ENCODE results near the gene FAM222A.

The FAM222A gene

GRCh38 chr12:109735051-109735521, 21.5 kb downstream of the FAM222A start:
- no peak for TF ChIP-seq CTCF (IDR thresholded peaks at IDR 0.05; ENCODE audit: low read depth, low read length, missing control alignments)
- H3K4me3 ChIP-seq (ENCODE audit: low read depth, low read length), result no peak overlapping the region
- no peak for DNase-seq (ENCODE audit: low read depth)

- no peak for DNase-seq (ENCODE audit: low read depth)
- no peak for TF ChIP-seq CTCF (IDR thresholded peaks at IDR 0.05; ENCODE audit: low read depth, low read length, missing control alignments)
- H3K4me3 ChIP-seq (ENCODE audit: low read depth, low read length), result no peak overlapping the region
Observed at GRCh38 chr12:109735825-109736551, 22.4 kb downstream of the FAM222A start.

- DNase-seq (ENCODE audit: low read depth), result no peak
- no peak for TF ChIP-seq CTCF (IDR thresholded peaks at IDR 0.05; ENCODE audit: low read depth, low read length, missing control alignments)
- H3K4me3 ChIP-seq (ENCODE audit: low read depth, low read length), result no peak overlapping the region
Observed at GRCh38 chr12:109736552-109737108, 23.0 kb downstream of the FAM222A start.

- DNase-seq (ENCODE audit: low read depth), result no peak
- H3K4me3 ChIP-seq (ENCODE audit: low read depth, low read length), result no peak overlapping the region
- TF ChIP-seq CTCF (IDR thresholded peaks at IDR 0.05; ENCODE audit: low read depth, low read length, missing control alignments), result no peak
Observed at GRCh38 chr12:109737126-109737525, 23.5 kb downstream of the FAM222A start.

- no peak for TF ChIP-seq CTCF (IDR thresholded peaks at IDR 0.05; ENCODE audit: low read depth, low read length, missing control alignments)
- no peak overlapping the region for H3K4me3 ChIP-seq (ENCODE audit: low read depth, low read length)
- no peak for DNase-seq (ENCODE audit: low read depth)
Observed at GRCh38 chr12:109737631-109738030, 24.0 kb downstream of the FAM222A start.

GRCh38 chr12:109738209-109738608, 24.6 kb downstream of the FAM222A start:
- TF ChIP-seq CTCF (IDR thresholded peaks at IDR 0.05; ENCODE audit: low read depth, low read length, missing control alignments), result no peak
- H3K4me3 ChIP-seq (ENCODE audit: low read depth, low read length), result no peak overlapping the region
- no peak for DNase-seq (ENCODE audit: low read depth)
